ENCODE results near the gene MYLK2.

Gene MYLK2

GRCh38 chr20:31819083-31819784 lies at the start of gene MYLK2:
Gene MYLK2, plus strand, starts transcription at chr20:31819356. Its CDS starts 225 bp downstream, at chr20:31819581.
- DNase-seq, result no peak
- intact Hi-C loops (cut with DNase I), result no loop called here

GRCh38 chr20:31769681-31770080 lies 49.5 kb upstream of the MYLK2 start:
- intact Hi-C loops (cut with DNase I), result no loop called here
- DNase-seq, result no peak

GRCh38 chr20:31770243-31770642 lies 48.9 kb upstream of the MYLK2 start:
- DNase-seq, result no peak
- intact Hi-C loops (cut with DNase I), result no loop called here

GRCh38 chr20:31774408-31774807 lies 44.7 kb upstream of the MYLK2 start:
- intact Hi-C loops (cut with DNase I), result no loop called here
- DNase-seq, result no peak

GRCh38 chr20:31780839-31781238 lies 38.3 kb upstream of the MYLK2 start:
- DNase-seq, result no peak
- intact Hi-C loops (cut with DNase I), result no loop called here

- no peak for DNase-seq
- intact Hi-C loops (cut with DNase I), result no loop called here
Measured at GRCh38 chr20:31781945-31782344, 37.2 kb upstream of the MYLK2 start.

GRCh38 chr20:31784354-31785044 lies 34.7 kb upstream of the MYLK2 start:
- intact Hi-C loops (cut with DNase I), result no loop called here

GRCh38 chr20:31785089-31785488 lies 34.1 kb upstream of the MYLK2 start:
- no peak for DNase-seq
- intact Hi-C loops (cut with DNase I), result no loop called here

More at GRCh38 chr20:31784354-31785044, 34.7 kb upstream of the MYLK2 start:
- DNase-seq, result no peak

- intact Hi-C loops (cut with DNase I), result no loop called here
- no peak for DNase-seq
Measured at GRCh38 chr20:31788578-31788977, 30.6 kb upstream of the MYLK2 start.

GRCh38 chr20:31790401-31790800 lies 28.8 kb upstream of the MYLK2 start:
- intact Hi-C loops (cut with DNase I), result no loop called here
- DNase-seq, result no peak

- intact Hi-C loops (cut with DNase I), result no loop called here
- DNase-seq, result no peak
Measured at GRCh38 chr20:31797364-31797763, 21.8 kb upstream of the MYLK2 start.

- intact Hi-C loops (cut with DNase I), result no loop called here
- DNase-seq, result no peak
Measured at GRCh38 chr20:31801508-31801907, 17.6 kb upstream of the MYLK2 start.

- DNase-seq, result no peak
- intact Hi-C loops (cut with DNase I), result no loop called here
Measured at GRCh38 chr20:31803552-31804291, 15.4 kb upstream of the MYLK2 start.

- intact Hi-C loops (cut with DNase I), result no loop called here
- peak in 7 of 42 donors; percentile 14 to 28 (median 20) for DNase-seq
Measured at GRCh38 chr20:31806564-31807355, 12.4 kb upstream of the MYLK2 start.

- DNase-seq, result no peak
- intact Hi-C loops (cut with DNase I), result no loop called here
Measured at GRCh38 chr20:31808481-31808880, 10.7 kb upstream of the MYLK2 start.

GRCh38 chr20:31809661-31810060 lies 9.5 kb upstream of the MYLK2 start:
- DNase-seq, result no peak
- intact Hi-C loops (cut with DNase I), result no loop called here

- DNase-seq, result no peak
- intact Hi-C loops (cut with DNase I), result no loop called here
Measured at GRCh38 chr20:31811198-31811597, 8.0 kb upstream of the MYLK2 start.

- intact Hi-C loops (cut with DNase I), result no loop called here
- DNase-seq, result no peak
Measured at GRCh38 chr20:31811796-31812728, 7.1 kb upstream of the MYLK2 start.

Measured in head of caudate nucleus (tissue), 42 donors.